OCI-LY1 (cell line): ENCODE results near the gene CTNNA3.

ENCODE experiments used
- H2AFZ ChIP-seq: fragments of 200-600 bp; sonication (generic), shearing (Covaris generic); 2 replicates; pipeline ENCODE4 v1.6.0; 2014; ENCODE audit warnings: antibody characterized with exemption, mild to moderate bottlenecking, low read length
- H3F3A ChIP-seq: fragments of 200-600 bp; sonication (generic), shearing (Covaris generic); 2 replicates; pipeline ENCODE4 v1.6.0; 2014; ENCODE audit warnings: mild to moderate bottlenecking, antibody characterized with exemption, low read length, moderate library complexity; ENCODE audit not compliant: insufficient read depth
- H3K27ac ChIP-seq: fragments of 200-600 bp; sonication (generic); 2 replicates; pipeline ENCODE4 v1.5.1; 2014; ENCODE audit warnings: low read length, mixed run types, mild to moderate bottlenecking, low read depth; ENCODE audit not compliant: poor library complexity, severe bottlenecking
- H3K27me3 ChIP-seq: fragments of 200-600 bp; sonication (generic); 2 replicates; pipeline ENCODE4 v1.6.0; 2014; ENCODE audit warnings: antibody characterized with exemption, mild to moderate bottlenecking, low read length, moderate library complexity; ENCODE audit not compliant: insufficient read depth
- H3K36me3 ChIP-seq: fragments of 200-600 bp; sonication (generic); 2 replicates; pipeline ENCODE4 v1.6.1; 2014; ENCODE audit warnings: mild to moderate bottlenecking, antibody characterized with exemption, low read length, moderate library complexity, mixed read lengths; ENCODE audit not compliant: insufficient read depth
- H3K4me1 ChIP-seq: fragments of 200-600 bp; sonication (generic); 2 replicates; pipeline ENCODE4 v1.5.1; 2014; ENCODE audit warnings: mild to moderate bottlenecking, low read length, moderate library complexity; ENCODE audit not compliant: insufficient read depth, severe bottlenecking
- H3K4me2 ChIP-seq: fragments of 200-600 bp; sonication (generic), shearing (Covaris generic); 2 replicates; pipeline ENCODE4 v1.6.1; 2014; ENCODE audit warnings: low read length
- H3K4me3 ChIP-seq: fragments of 200-600 bp; sonication (generic); 2 replicates; pipeline ENCODE4 v1.5.1; 2014; ENCODE audit warnings: low read length, low read depth, mild to moderate bottlenecking, mixed read lengths; ENCODE audit not compliant: poor library complexity, severe bottlenecking
- H3K79me2 ChIP-seq: fragments of 200-600 bp; shearing (Covaris generic); 2 replicates; pipeline ENCODE4 v1.6.1; 2016; ENCODE audit warnings: mixed run types, low read length, mixed read lengths; ENCODE audit not compliant: insufficient read depth
- H3K9ac ChIP-seq: fragments of 200-600 bp; sonication (generic), shearing (Covaris generic); 2 replicates; pipeline ENCODE4 v1.6.1; 2014; ENCODE audit warnings: mild to moderate bottlenecking, low read length, mixed read lengths
- H3K9me2 ChIP-seq: fragments of 200-600 bp; sonication (generic), shearing (Covaris generic); 2 replicates; pipeline ENCODE4 v1.6.1; 2014; ENCODE audit warnings: low read depth, mild to moderate bottlenecking, low read length, mixed read lengths
- H3K9me3 ChIP-seq: fragments of 200-600 bp; shearing (Covaris generic); 2 replicates; pipeline ENCODE4 v1.6.1; 2014; ENCODE audit warnings: low read length, mixed read lengths
- H4K20me1 ChIP-seq: fragments of 200-600 bp; sonication (generic), shearing (Covaris generic); 2 replicates; pipeline ENCODE4 v1.6.0; 2016; ENCODE audit warnings: mild to moderate bottlenecking, low read length; ENCODE audit not compliant: insufficient read depth
- EZH2 ChIP-seq: fragments of 200-600 bp; sonication (generic), shearing (Covaris generic); IDR thresholded peaks from 2 replicates; pipeline ENCODE4 v1.8.0; 2017; ENCODE audit warnings: borderline replicate concordance, mixed run types, mild to moderate bottlenecking, antibody characterized with exemption, low read length, moderate library complexity, mixed read lengths
- TF ChIP-seq, protein P1 (sequence below): fragments of 200-600 bp; sonication (generic), shearing (Covaris generic); IDR thresholded peaks from 2 replicates; pipeline ENCODE4 v1.5.1; 2017; ENCODE audit warnings: mild to moderate bottlenecking, antibody characterized with exemption, low read length, moderate library complexity, mixed read lengths

The CTNNA3 gene

DNA sequence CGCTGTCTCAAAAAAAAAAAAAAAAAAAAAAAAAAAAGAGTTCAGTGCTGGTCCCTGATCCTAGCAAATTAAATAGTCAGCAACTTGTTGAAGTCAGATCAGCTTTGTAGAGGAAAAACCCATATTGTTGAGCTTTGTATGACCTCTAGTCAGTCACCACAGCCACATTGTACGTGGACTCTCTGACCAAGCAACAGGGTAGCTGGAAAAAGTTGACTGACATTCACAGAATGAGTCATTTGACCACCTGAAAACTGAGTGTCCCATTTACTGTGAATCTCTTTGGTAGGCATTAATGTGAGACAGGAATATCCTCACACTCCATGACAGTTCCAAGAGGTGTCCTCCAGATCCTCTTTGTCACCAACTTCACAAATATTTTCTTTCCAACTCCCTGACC is 399.1 kb downstream of the CTNNA3 start:
- Histone ChIP-seq H2AFZ (no peak overlapping the region), H3F3A (no peaks in the 10 kb centered on the region), H3K9me2 (no peaks in the 10 kb centered on the region), H3K79me2 (no peaks in the 10 kb centered on the region), H3K9ac (no peak overlapping the region), H3K27me3 (no peaks in the 10 kb centered on the region), H3K36me3 (no peaks in the 10 kb centered on the region), H3K4me1 (no peaks in the 10 kb centered on the region), H3K9me3 (no peaks in the 10 kb centered on the region), H4K20me1 (no peaks in the 10 kb centered on the region), H3K27ac (no peak overlapping the region), H3K4me2 (no peak overlapping the region), H3K4me3 (no peak overlapping the region)
- no peak for TF ChIP-seq EZH2
- TF ChIP-seq, protein P1, sequence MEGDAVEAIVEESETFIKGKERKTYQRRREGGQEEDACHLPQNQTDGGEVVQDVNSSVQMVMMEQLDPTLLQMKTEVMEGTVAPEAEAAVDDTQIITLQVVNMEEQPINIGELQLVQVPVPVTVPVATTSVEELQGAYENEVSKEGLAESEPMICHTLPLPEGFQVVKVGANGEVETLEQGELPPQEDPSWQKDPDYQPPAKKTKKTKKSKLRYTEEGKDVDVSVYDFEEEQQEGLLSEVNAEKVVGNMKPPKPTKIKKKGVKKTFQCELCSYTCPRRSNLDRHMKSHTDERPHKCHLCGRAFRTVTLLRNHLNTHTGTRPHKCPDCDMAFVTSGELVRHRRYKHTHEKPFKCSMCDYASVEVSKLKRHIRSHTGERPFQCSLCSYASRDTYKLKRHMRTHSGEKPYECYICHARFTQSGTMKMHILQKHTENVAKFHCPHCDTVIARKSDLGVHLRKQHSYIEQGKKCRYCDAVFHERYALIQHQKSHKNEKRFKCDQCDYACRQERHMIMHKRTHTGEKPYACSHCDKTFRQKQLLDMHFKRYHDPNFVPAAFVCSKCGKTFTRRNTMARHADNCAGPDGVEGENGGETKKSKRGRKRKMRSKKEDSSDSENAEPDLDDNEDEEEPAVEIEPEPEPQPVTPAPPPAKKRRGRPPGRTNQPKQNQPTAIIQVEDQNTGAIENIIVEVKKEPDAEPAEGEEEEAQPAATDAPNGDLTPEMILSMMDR, result no peak

DNA sequence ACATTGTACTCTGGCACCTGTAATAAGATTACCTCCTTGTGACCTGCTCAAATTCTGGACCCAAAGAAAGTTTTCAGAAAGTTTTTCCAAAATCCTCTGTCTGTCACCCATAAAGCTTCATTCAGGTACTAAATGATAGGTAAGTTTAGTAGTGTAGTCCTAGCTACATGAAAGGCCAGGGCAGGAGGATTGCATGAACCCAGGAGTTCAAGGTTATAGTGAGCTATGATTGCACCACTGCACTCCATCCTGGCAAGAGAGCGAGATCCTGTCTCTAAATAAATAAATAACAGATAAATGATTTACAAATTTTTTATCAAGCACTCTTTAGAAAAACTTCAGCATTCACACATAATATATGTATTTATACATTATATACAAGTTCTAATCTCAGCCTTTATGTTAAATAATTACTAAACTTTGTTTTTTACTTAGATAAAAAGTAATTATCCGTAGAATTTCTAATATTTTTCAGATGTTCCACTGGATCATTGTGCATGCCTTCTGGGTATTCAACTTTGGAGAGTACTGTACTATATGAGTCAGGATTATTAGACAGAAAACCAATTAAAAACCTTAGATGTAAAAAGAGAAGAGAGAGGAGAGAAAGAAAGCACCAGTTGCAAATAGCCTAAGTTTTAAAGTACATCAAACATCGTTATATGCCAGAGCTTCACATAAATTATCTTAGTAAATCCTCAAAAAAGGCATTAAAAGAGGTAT is 407.1 kb downstream of the CTNNA3 start:
- Histone ChIP-seq H3K9me3 (no peaks in the 10 kb centered on the region), H3K4me3 (no peak overlapping the region), H3K4me2 (no peak overlapping the region), H3K36me3 (no peaks in the 10 kb centered on the region), H3K4me1 (no peaks in the 10 kb centered on the region), H3F3A (no peaks in the 10 kb centered on the region), H3K27ac (no peak overlapping the region), H2AFZ (no peak overlapping the region), H4K20me1 (no peaks in the 10 kb centered on the region), H3K79me2 (no peaks in the 10 kb centered on the region), H3K9ac (no peak overlapping the region), H3K9me2 (no peaks in the 10 kb centered on the region), H3K27me3 (no peaks in the 10 kb centered on the region)
- TF ChIP-seq, protein P1, result no peak
- no peak for TF ChIP-seq EZH2

DNA sequence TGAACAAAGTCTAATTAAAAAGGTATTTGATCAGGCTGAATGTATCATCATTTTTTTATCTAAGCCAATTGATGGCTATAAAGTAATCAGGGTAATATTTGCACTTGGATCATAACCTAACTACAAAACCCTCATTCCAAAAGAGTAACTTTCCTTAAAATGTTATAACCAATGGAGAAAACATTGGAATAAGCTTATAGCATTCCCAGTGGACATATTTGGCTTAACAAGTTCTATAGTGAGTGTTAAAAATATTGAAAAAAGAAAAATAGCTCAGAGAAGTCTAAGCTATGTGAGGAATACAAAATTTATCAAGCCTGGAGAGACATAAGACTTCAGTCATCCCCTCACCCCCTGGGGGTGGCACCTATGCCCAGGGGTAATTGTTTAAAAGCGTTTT is 411.4 kb downstream of the CTNNA3 start:
- Histone ChIP-seq H3K36me3 (no peaks in the 10 kb centered on the region), H3K4me3 (no peak overlapping the region), H3K4me2 (no peak overlapping the region), H4K20me1 (no peaks in the 10 kb centered on the region), H3K9me3 (no peaks in the 10 kb centered on the region), H3F3A (no peaks in the 10 kb centered on the region), H3K9me2 (no peaks in the 10 kb centered on the region), H3K27me3 (no peaks in the 10 kb centered on the region), H2AFZ (no peak overlapping the region), H3K9ac (no peak overlapping the region), H3K79me2 (no peaks in the 10 kb centered on the region), H3K4me1 (no peaks in the 10 kb centered on the region), H3K27ac (no peak overlapping the region)
- no peak for TF ChIP-seq EZH2
- TF ChIP-seq, protein P1, result no peak
